ENCODE data around the gene LPP.

- no peak for TF ChIP-seq EP300 (IDR thresholded peaks at IDR 0.05)
- no peak for TF ChIP-seq CTCF (IDR thresholded peaks at IDR 0.05)
- no peak for TF ChIP-seq POLR2AphosphoS5 (IDR thresholded peaks at IDR 0.05)
These were observed 713.8 kb downstream of the LPP start for GRCh38 chr3:188867691-188868265.
